GM13976 (cell line): ENCODE data around the gene EXOC6.

Experiments
- DNase-seq: peaks from one replicate; pipeline ENCODE4 v3.0.0; 2012; ENCODE audit warnings: low spot score
- CTCF ChIP-seq: IDR thresholded peaks from 2 replicates; pipeline ENCODE4 v1.5.1; 2012; ENCODE audit warnings: borderline replicate concordance, mild to moderate bottlenecking; ENCODE audit not compliant: insufficient read depth; ENCODE audit errors: extremely low read depth, missing control alignments, control extremely low read depth
- in situ Hi-C: fragments of 300-500 bp; cut with MboI; formaldehyde crosslinking; loops from one replicate; pipeline ENCODE4 v1.12.0; 2022; ENCODE audit warnings: low sequenced_read_pairs, mixed read lengths, inconsistent platforms; ENCODE audit not compliant: unreplicated experiment

EXOC6 gene

GRCh38 chr10:93083743-93084539, 235.6 kb downstream of the EXOC6 start:
- TF ChIP-seq CTCF = no peak
- DNase-seq = no peak
- in situ Hi-C loops = no loop called here

- in situ Hi-C loops = no loop called here
These were observed 237.0 kb downstream of the EXOC6 start for GRCh38 chr10:93085272-93085859.

GRCh38 chr10:93086289-93086688, 238.0 kb downstream of the EXOC6 start:
- in situ Hi-C loops = no loop called here
- no peak for TF ChIP-seq CTCF
- no peak for DNase-seq

More at GRCh38 chr10:93085272-93085859, 237.0 kb downstream of the EXOC6 start:
- DNase-seq = no peak
- no peak for TF ChIP-seq CTCF

- DNase-seq = no peak
- TF ChIP-seq CTCF = no peak
- in situ Hi-C loops = no loop called here
These were observed 239.5 kb downstream of the EXOC6 start for GRCh38 chr10:93087846-93088245.

GRCh38 chr10:93088466-93088865, 240.1 kb downstream of the EXOC6 start:
- no peak for DNase-seq
- TF ChIP-seq CTCF = no peak
- in situ Hi-C loops = no loop called here

- in situ Hi-C loops = no loop called here
- DNase-seq = no peak
- no peak for TF ChIP-seq CTCF
These were observed 242.3 kb downstream of the EXOC6 start for GRCh38 chr10:93090619-93091018.
